22Rv1 (cell line): ENCODE results near the gene MED27.

ENCODE experiments used
- ZFX ChIP-seq: fragments of 450-650 bp; IDR thresholded peaks from 2 replicates; pipeline ENCODE4 v1.6.1; 2017; ENCODE audit warnings: antibody characterized with exemption, borderline replicate concordance
- TF ChIP-seq, protein P1 (sequence below): fragments of 450-650 bp; IDR thresholded peaks from 2 replicates; pipeline ENCODE4 v1.5.1; 2017; ENCODE audit warnings: mild to moderate bottlenecking

DNA sequence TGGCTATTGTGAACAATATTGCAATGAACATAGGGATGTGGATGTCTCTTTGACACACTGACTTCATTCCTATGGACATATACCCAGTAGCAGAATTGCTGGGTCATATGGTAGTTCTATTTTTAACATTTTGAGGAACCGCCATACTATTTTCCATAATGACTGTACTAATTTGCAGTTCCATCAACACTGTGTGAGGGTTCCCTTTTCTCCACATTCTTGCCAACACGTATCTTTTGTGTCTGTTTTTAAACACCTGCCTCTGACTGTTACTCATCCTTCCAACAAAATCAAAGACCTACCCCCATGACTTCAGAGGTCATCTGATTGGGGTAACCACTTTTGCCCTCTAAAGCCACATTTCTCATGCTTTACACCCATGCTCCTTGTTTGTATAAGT, 133.5 kb downstream of the MED27 start:
- TF ChIP-seq, protein P1, sequence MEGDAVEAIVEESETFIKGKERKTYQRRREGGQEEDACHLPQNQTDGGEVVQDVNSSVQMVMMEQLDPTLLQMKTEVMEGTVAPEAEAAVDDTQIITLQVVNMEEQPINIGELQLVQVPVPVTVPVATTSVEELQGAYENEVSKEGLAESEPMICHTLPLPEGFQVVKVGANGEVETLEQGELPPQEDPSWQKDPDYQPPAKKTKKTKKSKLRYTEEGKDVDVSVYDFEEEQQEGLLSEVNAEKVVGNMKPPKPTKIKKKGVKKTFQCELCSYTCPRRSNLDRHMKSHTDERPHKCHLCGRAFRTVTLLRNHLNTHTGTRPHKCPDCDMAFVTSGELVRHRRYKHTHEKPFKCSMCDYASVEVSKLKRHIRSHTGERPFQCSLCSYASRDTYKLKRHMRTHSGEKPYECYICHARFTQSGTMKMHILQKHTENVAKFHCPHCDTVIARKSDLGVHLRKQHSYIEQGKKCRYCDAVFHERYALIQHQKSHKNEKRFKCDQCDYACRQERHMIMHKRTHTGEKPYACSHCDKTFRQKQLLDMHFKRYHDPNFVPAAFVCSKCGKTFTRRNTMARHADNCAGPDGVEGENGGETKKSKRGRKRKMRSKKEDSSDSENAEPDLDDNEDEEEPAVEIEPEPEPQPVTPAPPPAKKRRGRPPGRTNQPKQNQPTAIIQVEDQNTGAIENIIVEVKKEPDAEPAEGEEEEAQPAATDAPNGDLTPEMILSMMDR = no peak
- no peak for TF ChIP-seq ZFX
